CD4-positive, alpha-beta T cell (primary cell): ENCODE data around the gene DNAJC4. TPM values are rescaled to one million over a fixed set of nuclear protein-coding genes. Genes with fewer than 3 reads are reported as not detected.

Experiments
- ATAC-seq: fragments of 200-7000 bp; cut with Tn5 transposase; one replicate; pipeline ENCODE4 v1.10.0; 2022; ENCODE audit warnings: mild to moderate bottlenecking; ENCODE audit not compliant: poor library complexity
- CTCF ChIA-PET: fragments of 350-600 bp; sonication (Branson Sonifier 250); formaldehyde crosslinking; loops from one replicate; lab custom pipeline; 2021; ENCODE audit warnings: antibody characterized with exemption, inconsistent platforms; lab: Charles Lee
- POLR2A ChIA-PET: fragments of 350-600 bp; sonication (Branson Sonifier 250); formaldehyde crosslinking; loops from one replicate; lab custom pipeline; 2021; ENCODE audit warnings: antibody characterized with exemption, inconsistent platforms; lab: Charles Lee
- DNase-seq, 14 experiments: peaks; one replicate each; pipeline ENCODE4 v3.0.0-alpha.2; 2013 to 2020; ENCODE audit warnings: mixed read lengths in 2 of 14
- H3K27ac ChIP-seq, 2 donors: one replicate each; pipeline versions ENCODE4 v1.5.1 to v1.7.0; 2013; ENCODE audit warnings: low read length in 2 of 2, low read depth in 1 of 2, mild to moderate bottlenecking in 1 of 2
- H3K27me3 ChIP-seq, 2 experiments: 1 replicate in 1 of 2; 2 replicates in 1 of 2; pipeline versions ENCODE4 v1.6.1 to v1.7.0; 2013; ENCODE audit warnings: low read length in 2 of 2, control low read depth in 1 of 2, mild to moderate bottlenecking in 1 of 2, moderate library complexity in 1 of 2; ENCODE audit not compliant: insufficient read depth in 2 of 2, control insufficient read depth in 1 of 2
- H3K36me3 ChIP-seq: one replicate; pipeline ENCODE4 v1.6.1; 2013; ENCODE audit warnings: low read length, control low read depth; ENCODE audit not compliant: insufficient read depth
- H3K4me1 ChIP-seq: one replicate; pipeline ENCODE4 v1.6.1; 2013; ENCODE audit warnings: low read length, control low read depth; ENCODE audit not compliant: insufficient read depth
- H3K4me3 ChIP-seq: one replicate; pipeline ENCODE4 v1.5.1; 2013; ENCODE audit warnings: mild to moderate bottlenecking, low read length, moderate library complexity
- H3K9me3 ChIP-seq, 2 experiments: 1 replicate in 1 of 2; 2 replicates in 1 of 2; pipeline versions ENCODE4 v1.6.1 to v1.7.0; 2013; ENCODE audit warnings: low read length in 2 of 2, mild to moderate bottlenecking in 2 of 2, control low read depth in 1 of 2, moderate library complexity in 1 of 2; ENCODE audit not compliant: control insufficient read depth in 1 of 2, insufficient read depth in 1 of 2
- H3K27ac Mint-ChIP-seq: one replicate; pipeline ENCODE4 v1.8.0; 2020; ENCODE audit warnings: mixed read lengths
- H3K27me3 Mint-ChIP-seq: one replicate; pipeline ENCODE4 v1.8.0; 2021; ENCODE audit warnings: mixed read lengths
- H3K36me3 Mint-ChIP-seq: one replicate; pipeline ENCODE4 v1.8.0; 2021; ENCODE audit warnings: low read depth, mixed read lengths
- H3K4me1 Mint-ChIP-seq: one replicate; pipeline ENCODE4 v1.8.0; 2021; ENCODE audit warnings: low read depth, mixed read lengths
- H3K4me3 Mint-ChIP-seq: one replicate; pipeline ENCODE4 v1.8.0; 2020; ENCODE audit warnings: mild to moderate bottlenecking, mixed read lengths
- H3K9me3 Mint-ChIP-seq: one replicate; pipeline ENCODE4 v1.8.0; 2020; ENCODE audit warnings: mixed read lengths
- intact Hi-C, 2 experiments: fragments of 100-400 bp; cut with DNase I in 1 of 2; cut with micrococcal nuclease in 1 of 2; formaldehyde crosslinking; loops; one replicate each; pipeline versions ENCODE4 v1.15.1 to v1.9.0; 2023 to 2025; cut with DNase I, micrococcal nuclease
- total RNA-seq, 174 experiments: library from RNA in 2 of 174; stranded (reverse) in 2 of 174; gene quantifications; one replicate each; pipeline ENCODE4 v1.2.3 and lab custom pipeline; 2021 to 2026
- TF ChIP-seq, protein P1 (sequence below): fragments of 200-600 bp; IDR thresholded peaks from one replicate; pipeline ENCODE4 v1.8.0; 2022; ENCODE audit warnings: antibody characterized with exemption, mild to moderate bottlenecking

Gene DNAJC4
- total RNA-seq, 2 experiments from 2014 or later = 35.9 to 37.9 TPM

- H3K27me3 ChIP-seq = no peaks in the 10 kb centered on the region
- TF ChIP-seq, protein P1, sequence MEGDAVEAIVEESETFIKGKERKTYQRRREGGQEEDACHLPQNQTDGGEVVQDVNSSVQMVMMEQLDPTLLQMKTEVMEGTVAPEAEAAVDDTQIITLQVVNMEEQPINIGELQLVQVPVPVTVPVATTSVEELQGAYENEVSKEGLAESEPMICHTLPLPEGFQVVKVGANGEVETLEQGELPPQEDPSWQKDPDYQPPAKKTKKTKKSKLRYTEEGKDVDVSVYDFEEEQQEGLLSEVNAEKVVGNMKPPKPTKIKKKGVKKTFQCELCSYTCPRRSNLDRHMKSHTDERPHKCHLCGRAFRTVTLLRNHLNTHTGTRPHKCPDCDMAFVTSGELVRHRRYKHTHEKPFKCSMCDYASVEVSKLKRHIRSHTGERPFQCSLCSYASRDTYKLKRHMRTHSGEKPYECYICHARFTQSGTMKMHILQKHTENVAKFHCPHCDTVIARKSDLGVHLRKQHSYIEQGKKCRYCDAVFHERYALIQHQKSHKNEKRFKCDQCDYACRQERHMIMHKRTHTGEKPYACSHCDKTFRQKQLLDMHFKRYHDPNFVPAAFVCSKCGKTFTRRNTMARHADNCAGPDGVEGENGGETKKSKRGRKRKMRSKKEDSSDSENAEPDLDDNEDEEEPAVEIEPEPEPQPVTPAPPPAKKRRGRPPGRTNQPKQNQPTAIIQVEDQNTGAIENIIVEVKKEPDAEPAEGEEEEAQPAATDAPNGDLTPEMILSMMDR = no peak
- ATAC-seq (no peak), DNase-seq (no peak)
- Mint-ChIP-seq H3K27me3 (no peaks in the 10 kb centered on the region), H3K4me1 (peaks cover 37% of the 10 kb centered on the region), H3K36me3 (peaks cover 4% of the 10 kb centered on the region), H3K4me3 (peak overlapping the region; percentile 79), H3K27ac (no peak overlapping the region), H3K9me3 (no peaks in the 10 kb centered on the region)
- no peak overlapping the region for H3K27ac ChIP-seq
- H3K9me3 ChIP-seq = no peaks in the 10 kb centered on the region
- ChIA-PET POLR2A (interaction anchor here (0.6 to 4.5 kb wide), 7 partner anchors 9 to 110 kb away, joined by 3 to 35 read pairs (median 4); partner anchors contain the start of genes FERMT3, FKBP2, PRDX5 and TRMT112), CTCF (interaction anchor here (0.6 to 4.7 kb wide), 6 partner anchors 9 to 55 kb away, joined by 3 to 56 read pairs (median 8); partner anchors contain the start of genes CATSPERZ, ESRRA, FERMT3 and FKBP2)
- H3K4me1 ChIP-seq = peaks cover 58% of the 10 kb centered on the region
- no peak overlapping the region for H3K4me3 ChIP-seq
- no peaks in the 10 kb centered on the region for H3K36me3 ChIP-seq
- intact Hi-C loops = loop anchor here (2.0 to 10.0 kb wide), 3 partner anchors 55 to 405 kb away; partner anchors contain the start of genes ESRRA (in 1 of the 2) and STIP1 (in 1 of the 2)
Observed at GRCh38 chr11:64249563-64250414, 19.4 kb downstream of the DNAJC4 start.

DNA sequence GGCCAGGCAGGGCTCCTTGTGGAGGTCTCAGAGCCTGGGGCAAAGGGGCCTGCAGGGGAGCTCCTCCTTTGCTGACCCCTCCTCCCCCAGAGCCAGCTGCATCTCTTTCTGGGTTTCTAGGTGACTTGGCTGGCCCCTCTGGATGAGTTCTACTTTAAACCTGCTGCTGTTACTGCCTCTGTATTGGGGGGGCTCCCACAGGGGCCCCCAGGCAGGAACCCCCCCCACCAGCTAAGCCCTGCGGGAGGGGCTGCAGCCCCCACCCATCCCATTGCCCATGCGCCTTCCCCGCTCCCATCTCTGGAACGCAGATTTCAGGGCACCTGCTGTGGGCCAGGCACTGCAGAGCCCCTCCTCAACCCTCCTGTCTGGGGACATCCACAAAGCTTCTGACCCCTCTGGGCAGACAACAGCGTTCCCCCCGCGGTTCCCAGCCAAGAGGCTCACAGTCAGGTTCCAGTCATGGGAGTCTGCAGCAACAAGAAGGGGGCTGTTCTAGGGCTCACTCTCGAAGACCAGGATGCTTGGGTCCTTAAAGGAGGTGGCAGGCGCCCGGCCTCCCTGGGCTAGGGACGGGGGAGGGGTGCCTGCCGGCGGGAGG is 20.2 kb downstream of the DNAJC4 start:
- Histone ChIP-seq H3K4me1 (peaks cover 51% of the 10 kb centered on the region), H3K27me3 (no peaks in the 10 kb centered on the region), H3K9me3 (no peaks in the 10 kb centered on the region), H3K36me3 (no peaks in the 10 kb centered on the region), H3K4me3 (peak overlapping the region; percentile 55), H3K27ac (no peak overlapping the region)
- no peak overlapping the region for H3K27ac Mint-ChIP-seq
- TF ChIP-seq, protein P1 = no peak
- peak overlapping the region; percentile 79 for H3K4me3 Mint-ChIP-seq
- H3K27me3 Mint-ChIP-seq = no peaks in the 10 kb centered on the region
- H3K4me1 Mint-ChIP-seq = peaks cover 31% of the 10 kb centered on the region
- no peak for ATAC-seq
- CTCF ChIA-PET = interaction anchor here (1.0 to 4.7 kb wide), 9 partner anchors 8 to 67 kb away, joined by 3 to 56 read pairs (median 6); partner anchors contain the start of genes CATSPERZ, ESRRA, FERMT3 and FKBP2
- intact Hi-C loops = loop anchor here (1.0 to 10.0 kb wide), 6 partner anchors 19 to 404 kb away; partner anchors contain the start of genes ESRRA (in 1 of the 2) and STIP1 (in 1 of the 2)
- no peak for DNase-seq
- no peaks in the 10 kb centered on the region for H3K9me3 Mint-ChIP-seq
- POLR2A ChIA-PET = interaction anchor here (0.6 to 4.5 kb wide), 11 partner anchors 9 to 109 kb away, joined by 3 to 35 read pairs (median 4); partner anchors contain the start of genes BAD, FERMT3, FKBP2 and NUDT22
- H3K36me3 Mint-ChIP-seq = peaks cover 4% of the 10 kb centered on the region
